SU-DHL-6 (cell line): ENCODE measurements around the gene COL16A1.

Experiments used
- H2AFZ ChIP-seq: fragments of 200-600 bp; sonication (generic); 2 replicates; pipeline ENCODE4 v1.6.1; 2014; ENCODE audit warnings: low read depth, mild to moderate bottlenecking, moderate library complexity, mixed read lengths, antibody characterized with exemption, low read length; ENCODE audit not compliant: severe bottlenecking
- H3F3A ChIP-seq: fragments of 200-600 bp; shearing (Covaris generic); 2 replicates; pipeline ENCODE4 v1.6.0; 2016; ENCODE audit warnings: antibody characterized with exemption, mild to moderate bottlenecking; ENCODE audit not compliant: insufficient read depth
- H3K27ac ChIP-seq: fragments of 200-600 bp; sonication (generic); 2 replicates; pipeline ENCODE4 v1.5.1; 2016; ENCODE audit warnings: low read depth, mild to moderate bottlenecking, low read length, moderate library complexity, mixed read lengths
- H3K27me3 ChIP-seq: fragments of 200-600 bp; sonication (generic), shearing (Covaris generic); 2 replicates; pipeline ENCODE4 v1.6.0; 2014; ENCODE audit warnings: mild to moderate bottlenecking, low read length
- H3K36me3 ChIP-seq: fragments of 200-600 bp; sonication (generic); 2 replicates; pipeline ENCODE4 v1.6.1; 2014; ENCODE audit warnings: mild to moderate bottlenecking, low read length, mixed read lengths
- H3K4me2 ChIP-seq: fragments of 300-600, 200-600 bp; shearing (Covaris generic), sonication (generic); 2 replicates; pipeline ENCODE4 v1.6.0; 2014; ENCODE audit warnings: low read length, low read depth, mild to moderate bottlenecking; ENCODE audit not compliant: poor library complexity, severe bottlenecking
- H3K4me3 ChIP-seq: fragments of 200-600 bp; sonication (generic); 2 replicates; pipeline ENCODE4 v1.5.1; 2014; ENCODE audit warnings: antibody characterized with exemption, low read length, mild to moderate bottlenecking, mixed read lengths; ENCODE audit not compliant: insufficient read depth, poor library complexity, severe bottlenecking
- H3K79me2 ChIP-seq: fragments of 200-600 bp; sonication (generic); 2 replicates; pipeline ENCODE4 v1.6.1; 2014; ENCODE audit warnings: mild to moderate bottlenecking, low read length, moderate library complexity; ENCODE audit not compliant: insufficient read depth
- H3K9ac ChIP-seq: fragments of 200-600 bp; sonication (generic); 2 replicates; pipeline ENCODE4 v1.7.0; 2014; ENCODE audit warnings: mild to moderate bottlenecking, low read length
- H3K9me2 ChIP-seq: fragments of 200-600 bp; sonication (generic); replicated peaks from 2 replicates; pipeline ENCODE4 v1.6.1; 2014; ENCODE audit warnings: low read length; ENCODE audit not compliant: insufficient read depth
- H3K9me3 ChIP-seq: fragments of 200-600 bp; sonication (generic); 2 replicates; pipeline ENCODE4 v1.6.1; 2014; ENCODE audit warnings: low read length, mixed read lengths; ENCODE audit not compliant: insufficient read depth
- H4K20me1 ChIP-seq: fragments of 200-600 bp; sonication (generic); 2 replicates; pipeline ENCODE4 v1.6.1; 2014; ENCODE audit warnings: low read depth, mild to moderate bottlenecking, antibody characterized with exemption, low read length, moderate library complexity, mixed read lengths
- CTCF ChIP-seq: fragments of 200-600 bp; sonication (generic); IDR thresholded peaks from one replicate; pipeline ENCODE4 v1.5.1; 2017; ENCODE audit warnings: antibody characterized with exemption, mild to moderate bottlenecking, low read length, moderate library complexity; ENCODE audit not compliant: insufficient read depth, poor library complexity, severe bottlenecking
- EZH2phosphoT487 ChIP-seq: fragments of 200-600 bp; sonication (generic), shearing (Covaris generic); conservative IDR thresholded peaks from 2 replicates; pipeline ENCODE4 v1.6.1; 2018; ENCODE audit warnings: mild to moderate bottlenecking, antibody characterized with exemption, low read length, moderate library complexity, mixed read lengths

COL16A1 gene

GRCh38 chr1:31626223-31627207 lies 77.3 kb downstream of the COL16A1 start:
- Histone ChIP-seq H3K79me2 (no peaks in the 10 kb centered on the region), H3K9me2 (no peaks in the 10 kb centered on the region), H3K9me3 (no peaks in the 10 kb centered on the region), H3F3A (no peaks in the 10 kb centered on the region), H4K20me1 (no peaks in the 10 kb centered on the region), H3K27ac (no peak overlapping the region), H3K9ac (no peak overlapping the region), H3K36me3 (no peaks in the 10 kb centered on the region), H3K4me2 (no peak overlapping the region), H3K4me3 (no peak overlapping the region), H2AFZ (no peak overlapping the region), H3K27me3 (no peaks in the 10 kb centered on the region)
- no peak for TF ChIP-seq EZH2phosphoT487

GRCh38 chr1:31625561-31626222 lies 78.1 kb downstream of the COL16A1 start:
- Histone ChIP-seq H3K79me2 (no peaks in the 10 kb centered on the region), H3K27ac (no peak overlapping the region), H3K36me3 (no peaks in the 10 kb centered on the region), H3K4me2 (no peak overlapping the region), H3K27me3 (no peaks in the 10 kb centered on the region), H3K9me3 (no peaks in the 10 kb centered on the region), H3K9ac (no peak overlapping the region), H3K9me2 (no peaks in the 10 kb centered on the region), H3K4me3 (no peak overlapping the region), H3F3A (no peaks in the 10 kb centered on the region), H4K20me1 (no peaks in the 10 kb centered on the region), H2AFZ (no peak overlapping the region)
- TF ChIP-seq CTCF: no peak
- no peak for TF ChIP-seq EZH2phosphoT487

DNA sequence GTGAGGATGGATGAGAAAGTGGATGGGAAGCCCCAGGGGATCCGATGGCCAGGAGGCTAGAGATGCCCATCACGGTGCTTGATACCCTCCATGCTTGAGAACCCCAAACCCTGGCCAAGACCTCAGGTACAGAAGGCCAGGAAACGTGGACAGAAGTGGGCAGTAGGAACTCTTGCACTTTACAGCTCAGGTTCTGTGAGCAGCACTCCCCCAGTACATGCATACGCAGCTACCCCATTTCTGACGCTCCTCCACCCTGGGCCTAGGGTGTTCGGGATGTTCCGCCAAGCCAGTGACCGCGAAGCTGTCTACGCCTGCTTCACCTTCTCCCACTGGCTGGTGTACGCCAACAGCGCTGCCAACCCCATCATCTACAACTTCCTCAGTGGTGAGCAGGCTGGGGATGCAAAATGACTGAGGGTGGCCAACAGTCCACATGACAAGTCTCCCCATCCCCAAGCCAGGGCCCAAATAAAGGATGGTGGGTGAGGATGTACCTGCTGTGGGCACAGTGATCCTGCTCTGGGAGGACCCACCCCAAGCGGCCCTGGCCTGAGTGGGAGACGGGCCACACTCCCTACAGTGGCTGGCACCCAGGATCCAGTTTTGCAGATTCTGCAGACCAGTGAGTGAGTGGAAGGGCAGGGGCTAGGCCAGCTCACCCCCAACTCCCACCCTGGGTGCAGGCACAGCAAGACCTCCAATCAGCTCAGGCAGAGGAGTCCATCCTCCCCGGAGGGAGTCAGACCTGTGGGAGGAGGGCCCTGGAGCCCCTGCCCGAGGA lies 78.9 kb downstream of the COL16A1 start:
- TF ChIP-seq EZH2phosphoT487 (no peak), CTCF (no peak)
- Histone ChIP-seq H4K20me1 (no peaks in the 10 kb centered on the region), H3K27ac (no peak overlapping the region), H3K79me2 (no peaks in the 10 kb centered on the region), H3K4me2 (no peak overlapping the region), H2AFZ (no peak overlapping the region), H3F3A (no peaks in the 10 kb centered on the region), H3K9me2 (no peaks in the 10 kb centered on the region), H3K4me3 (no peak overlapping the region), H3K9ac (no peak overlapping the region), H3K36me3 (no peaks in the 10 kb centered on the region), H3K27me3 (no peaks in the 10 kb centered on the region), H3K9me3 (no peaks in the 10 kb centered on the region)
